HK-2 (cell line): ENCODE measurements around the gene AKR7A2.
"Not testable (repeated sequence)": the region's sequence is repeated elsewhere in the genome, so short reads cannot be mapped to it uniquely, and the experiment has no call there.

Experiments used
- DNase-seq: peaks from one replicate; pipeline ENCODE4 v3.0.0-alpha.2; 2018; ENCODE audit not compliant: unreplicated experiment

The AKR7A2 gene

GRCh38 chr1:19262744-19263143 lies 49.2 kb downstream of the AKR7A2 start:
- no peak for DNase-seq

- DNase-seq, result no peak
Measured at GRCh38 chr1:19262047-19262446, 49.9 kb downstream of the AKR7A2 start.

- DNase-seq, result peak; percentile 93
Measured at GRCh38 chr1:19260211-19261138, 51.5 kb downstream of the AKR7A2 start.

- no peak for DNase-seq
Measured at GRCh38 chr1:19258353-19258752, 53.6 kb downstream of the AKR7A2 start.

GRCh38 chr1:19257178-19257914 lies 54.6 kb downstream of the AKR7A2 start:
- DNase-seq, result peak; percentile 64

GRCh38 chr1:19256301-19256700 lies 55.6 kb downstream of the AKR7A2 start:
- not testable (repeated sequence) for DNase-seq

- DNase-seq, result no peak
Measured at GRCh38 chr1:19255288-19255687, 56.7 kb downstream of the AKR7A2 start.

GRCh38 chr1:19254416-19254815 lies 57.5 kb downstream of the AKR7A2 start:
- no peak for DNase-seq
